Glutamatergic neuron (in vitro differentiated cells): ENCODE results near the gene MED4. TPM values are rescaled to one million over a fixed set of nuclear protein-coding genes. Genes with fewer than 3 reads are reported as not detected.

Source experiments
- DNase-seq: peaks from one replicate; pipeline ENCODE4 v3.0.0; 2022
- H3K27ac Mint-ChIP-seq: one replicate; pipeline ENCODE4 v1.8.0; 2020; ENCODE audit warnings: mild to moderate bottlenecking, mixed read lengths, inconsistent platforms; ENCODE audit not compliant: unreplicated experiment
- H3K27me3 Mint-ChIP-seq: one replicate; pipeline ENCODE4 v1.8.0; 2020; ENCODE audit warnings: mild to moderate bottlenecking, moderate library complexity, mixed read lengths, inconsistent platforms; ENCODE audit not compliant: unreplicated experiment
- H3K36me3 Mint-ChIP-seq: one replicate; pipeline ENCODE4 v1.8.0; 2020; ENCODE audit warnings: mild to moderate bottlenecking, mixed read lengths, inconsistent platforms; ENCODE audit not compliant: unreplicated experiment
- H3K4me1 Mint-ChIP-seq: one replicate; pipeline ENCODE4 v1.8.0; 2020; ENCODE audit warnings: mild to moderate bottlenecking, low read depth, mixed read lengths, inconsistent platforms; ENCODE audit not compliant: unreplicated experiment
- H3K4me3 Mint-ChIP-seq: one replicate; pipeline ENCODE4 v1.8.0; 2020; ENCODE audit warnings: mild to moderate bottlenecking, mixed read lengths, inconsistent platforms; ENCODE audit not compliant: unreplicated experiment
- H3K9me3 Mint-ChIP-seq: one replicate; pipeline ENCODE4 v1.8.0; 2020; ENCODE audit warnings: mild to moderate bottlenecking, moderate library complexity, mixed read lengths, inconsistent platforms; ENCODE audit not compliant: unreplicated experiment
- total RNA-seq: library from RNA; stranded (reverse); fragmentation: NEBNext Ultra II Directional; extraction: Animal tissue kit (Norgen Biotek cat#: 25700); gene quantifications from one replicate; pipeline ENCODE4 v1.2.1, GENCODE V29; 2021; ENCODE audit not compliant: unreplicated experiment
- TF ChIP-seq, protein P1 (sequence below): fragments of 200-600 bp; sonication (generic); IDR thresholded peaks from one replicate; pipeline ENCODE4 v1.5.0; 2021; ENCODE audit not compliant: partially characterized antibody, unreplicated experiment

The MED4 gene
- total RNA-seq, 1 donor from 2014 or later, result 57.1 TPM

DNA sequence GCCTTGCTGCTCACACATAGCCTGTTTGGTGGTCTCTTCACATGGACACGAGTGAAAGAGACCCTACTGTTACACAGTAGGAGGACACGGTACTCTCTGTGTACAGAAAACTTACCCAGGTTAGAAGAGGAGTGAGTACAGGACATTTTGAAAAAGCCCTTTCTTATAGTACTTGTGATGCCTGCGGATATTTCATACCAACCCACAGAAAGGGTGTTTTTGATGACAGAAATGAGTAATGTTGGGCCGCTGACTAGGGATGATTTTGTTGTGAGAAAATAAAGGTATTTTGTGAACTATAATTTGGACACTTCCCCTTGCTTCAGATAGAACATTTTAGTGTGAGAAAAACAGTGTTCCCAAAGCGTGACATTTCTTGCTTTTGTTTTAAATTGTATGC lies 39.2 kb downstream of the MED4 start:
- DNase-seq, result no peak
- TF ChIP-seq, protein P1, sequence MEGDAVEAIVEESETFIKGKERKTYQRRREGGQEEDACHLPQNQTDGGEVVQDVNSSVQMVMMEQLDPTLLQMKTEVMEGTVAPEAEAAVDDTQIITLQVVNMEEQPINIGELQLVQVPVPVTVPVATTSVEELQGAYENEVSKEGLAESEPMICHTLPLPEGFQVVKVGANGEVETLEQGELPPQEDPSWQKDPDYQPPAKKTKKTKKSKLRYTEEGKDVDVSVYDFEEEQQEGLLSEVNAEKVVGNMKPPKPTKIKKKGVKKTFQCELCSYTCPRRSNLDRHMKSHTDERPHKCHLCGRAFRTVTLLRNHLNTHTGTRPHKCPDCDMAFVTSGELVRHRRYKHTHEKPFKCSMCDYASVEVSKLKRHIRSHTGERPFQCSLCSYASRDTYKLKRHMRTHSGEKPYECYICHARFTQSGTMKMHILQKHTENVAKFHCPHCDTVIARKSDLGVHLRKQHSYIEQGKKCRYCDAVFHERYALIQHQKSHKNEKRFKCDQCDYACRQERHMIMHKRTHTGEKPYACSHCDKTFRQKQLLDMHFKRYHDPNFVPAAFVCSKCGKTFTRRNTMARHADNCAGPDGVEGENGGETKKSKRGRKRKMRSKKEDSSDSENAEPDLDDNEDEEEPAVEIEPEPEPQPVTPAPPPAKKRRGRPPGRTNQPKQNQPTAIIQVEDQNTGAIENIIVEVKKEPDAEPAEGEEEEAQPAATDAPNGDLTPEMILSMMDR, result no peak
- no peak overlapping the region for H3K4me3 Mint-ChIP-seq
- peaks cover 4% of the 10 kb centered on the region for H3K4me1 Mint-ChIP-seq
- H3K27me3 Mint-ChIP-seq, result peaks cover 9% of the 10 kb centered on the region
- H3K36me3 Mint-ChIP-seq, result peaks cover 46% of the 10 kb centered on the region
- H3K27ac Mint-ChIP-seq, result no peak overlapping the region
- H3K9me3 Mint-ChIP-seq, result peaks cover 14% of the 10 kb centered on the region

GRCh38 chr13:48054601-48055000 lies 40.3 kb downstream of the MED4 start:
- peaks cover 12% of the 10 kb centered on the region for H3K9me3 Mint-ChIP-seq

DNA sequence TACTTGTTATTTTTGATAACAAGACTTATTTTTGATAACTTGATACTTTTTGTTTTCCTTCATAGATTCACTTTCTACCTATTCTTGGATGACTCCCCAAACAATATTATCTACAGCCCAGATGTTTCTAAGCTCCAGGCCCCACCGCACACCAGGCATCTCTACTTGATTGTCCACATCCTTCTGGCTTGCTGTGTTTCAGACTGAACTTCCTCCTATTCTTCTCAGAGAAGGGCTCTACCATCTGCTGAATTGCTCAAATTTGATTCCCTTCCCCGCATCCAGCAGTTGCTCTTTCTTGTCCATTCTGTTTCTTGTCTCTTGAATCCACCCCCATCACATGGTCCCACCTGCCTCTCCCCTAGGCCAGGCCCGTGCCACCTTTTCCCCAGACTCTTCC lies 44.4 kb downstream of the MED4 start:
- no peak overlapping the region for H3K27ac Mint-ChIP-seq
- peaks cover 4% of the 10 kb centered on the region for H3K27me3 Mint-ChIP-seq
- TF ChIP-seq, protein P1, result no peak
- peaks cover 3% of the 10 kb centered on the region for H3K4me1 Mint-ChIP-seq
- peaks cover 3% of the 10 kb centered on the region for H3K9me3 Mint-ChIP-seq
- H3K36me3 Mint-ChIP-seq, result no peaks in the 10 kb centered on the region
- no peak for DNase-seq
- no peak overlapping the region for H3K4me3 Mint-ChIP-seq

More at GRCh38 chr13:48054601-48055000, 40.3 kb downstream of the MED4 start:
- no peak for DNase-seq
- H3K36me3 Mint-ChIP-seq, result peaks cover 37% of the 10 kb centered on the region
- H3K4me3 Mint-ChIP-seq, result no peak overlapping the region
- TF ChIP-seq, protein P1, result no peak
- H3K27me3 Mint-ChIP-seq, result peaks cover 12% of the 10 kb centered on the region
- no peak overlapping the region for H3K27ac Mint-ChIP-seq
- peaks cover 4% of the 10 kb centered on the region for H3K4me1 Mint-ChIP-seq

DNA sequence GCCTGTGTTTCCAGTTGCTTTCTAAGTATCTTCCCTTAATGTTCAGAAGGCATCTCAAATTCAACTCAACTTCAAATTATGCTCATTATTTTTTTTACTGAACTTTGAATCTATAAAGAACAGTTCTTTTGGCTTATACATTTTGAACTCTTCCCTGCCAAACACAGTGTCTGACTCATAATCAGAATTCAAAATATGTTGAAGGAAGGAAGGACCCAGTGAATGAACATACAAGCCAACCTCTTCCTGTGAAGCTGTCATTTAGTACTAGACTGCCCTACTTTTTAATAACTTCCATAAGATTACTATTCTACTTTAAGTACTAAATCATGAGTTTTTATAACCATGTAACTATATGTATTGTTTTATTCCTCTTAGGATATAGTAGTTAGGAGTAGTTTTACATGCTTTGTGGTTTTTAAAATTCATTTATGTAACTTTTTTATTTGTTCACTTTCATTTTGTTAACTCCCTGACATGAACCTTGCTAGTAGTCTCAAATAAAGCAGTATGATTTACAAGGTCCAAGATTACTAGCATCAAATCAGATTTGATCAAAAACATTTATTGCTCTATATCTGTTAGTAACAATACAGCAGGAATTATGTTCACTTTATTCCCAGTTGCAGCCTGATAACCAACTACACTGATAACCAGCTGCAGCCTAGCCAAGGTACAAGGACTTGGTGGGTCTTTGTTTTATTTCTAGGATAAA lies 51.0 kb downstream of the MED4 start:
- Mint-ChIP-seq H3K4me3 (no peak overlapping the region), H3K9me3 (peaks cover 1% of the 10 kb centered on the region), H3K27ac (no peak overlapping the region), H3K36me3 (no peaks in the 10 kb centered on the region), H3K4me1 (peaks cover 1% of the 10 kb centered on the region), H3K27me3 (peaks cover 2% of the 10 kb centered on the region)
- TF ChIP-seq, protein P1, result no peak
- no peak for DNase-seq

- H3K4me1 Mint-ChIP-seq, result peaks cover 1% of the 10 kb centered on the region
- peaks cover 5% of the 10 kb centered on the region for H3K27me3 Mint-ChIP-seq
- H3K27ac Mint-ChIP-seq, result no peak overlapping the region
- TF ChIP-seq, protein P1, result no peak
- H3K4me3 Mint-ChIP-seq, result no peak overlapping the region
- no peaks in the 10 kb centered on the region for H3K9me3 Mint-ChIP-seq
- no peak for DNase-seq
- H3K36me3 Mint-ChIP-seq, result no peaks in the 10 kb centered on the region
Measured at GRCh38 chr13:48042894-48043293, 52.0 kb downstream of the MED4 start.
